GM21737 (cell line): ENCODE results near the gene EHD4.

Source experiments
- ATAC-seq: cut with Tn5 transposase; IDR thresholded peaks from one replicate; pipeline ENCODE4 v1.9.1; 2021; ENCODE audit warnings: mild to moderate bottlenecking, moderate library complexity; ENCODE audit not compliant: unreplicated experiment

Gene EHD4

DNA sequence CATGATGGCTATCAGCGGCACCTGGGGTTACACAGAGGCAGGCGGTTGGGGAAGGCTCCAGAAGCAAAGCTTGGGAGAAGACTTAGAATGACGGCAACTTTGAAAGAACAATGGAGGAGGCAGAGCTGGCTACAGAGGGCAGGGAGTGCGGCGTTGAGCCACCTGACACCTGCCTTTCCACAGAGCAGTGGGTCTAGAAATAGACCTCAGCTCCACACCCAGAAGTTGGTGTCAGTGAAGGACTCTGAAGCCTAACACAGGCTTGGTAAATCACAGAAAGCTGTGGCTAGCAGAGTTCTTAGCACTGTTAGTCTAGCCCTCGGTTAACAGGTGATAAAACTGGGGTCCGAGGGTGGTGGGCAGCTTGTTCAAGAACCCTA lies 23.1 kb upstream of the EHD4 start:
- no peak for ATAC-seq

DNA sequence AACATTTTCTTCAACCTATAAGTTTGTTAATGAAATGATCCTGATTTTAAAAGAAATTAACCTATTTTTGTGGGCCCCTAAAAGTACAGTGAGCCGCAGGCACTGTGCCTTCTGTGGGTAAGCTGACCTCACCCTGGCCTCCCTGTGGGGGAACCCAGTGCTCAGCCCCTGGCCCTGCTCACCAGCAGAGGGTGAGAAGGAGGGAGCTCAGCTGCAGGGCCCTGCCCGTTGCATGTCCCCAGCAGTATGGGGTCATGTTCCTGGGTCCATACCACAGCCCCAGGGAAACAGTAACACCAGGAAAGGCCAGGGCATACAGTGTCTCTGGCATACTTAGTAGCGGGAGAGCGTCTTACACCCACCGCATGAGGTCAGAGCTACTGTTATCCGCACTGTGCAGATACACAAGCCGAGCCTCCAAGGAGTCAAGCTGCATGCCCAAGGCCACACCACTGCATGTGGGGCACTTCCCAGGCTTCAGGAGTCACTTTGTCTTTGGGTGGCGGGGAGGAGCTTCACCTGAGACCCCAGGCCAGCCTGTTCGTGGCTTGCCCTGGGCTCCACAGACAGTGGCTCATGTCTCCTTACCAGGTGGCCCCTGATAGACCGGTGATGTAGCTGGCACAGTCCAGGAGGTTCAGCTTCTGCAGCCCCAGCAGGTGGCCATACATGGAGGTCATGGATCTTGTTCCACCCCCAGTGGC lies 22.6 kb upstream of the EHD4 start:
- ATAC-seq: no peak

DNA sequence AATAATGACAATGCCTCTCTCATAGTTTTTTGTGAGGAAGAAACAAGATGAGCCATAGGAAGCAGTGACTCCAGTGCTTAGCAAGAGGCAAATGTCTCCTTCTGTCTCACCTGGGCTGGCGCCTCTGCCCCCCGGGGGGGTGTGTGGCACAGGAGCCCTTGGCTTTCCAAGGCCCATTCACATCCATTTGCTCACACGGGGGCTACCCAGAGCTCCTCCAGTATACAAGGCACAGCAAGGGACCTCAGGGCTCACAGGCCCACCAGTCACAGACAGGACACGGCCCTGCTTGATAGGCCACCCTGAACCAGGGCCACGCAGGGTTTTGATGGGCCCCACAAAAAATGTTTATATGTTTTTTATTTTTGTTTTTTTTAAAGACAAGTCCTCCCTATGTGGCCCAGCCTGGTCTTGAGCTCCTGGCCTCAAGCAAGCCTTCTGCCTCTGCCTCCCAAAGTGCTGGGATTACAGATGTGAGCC lies 21.9 kb upstream of the EHD4 start:
- no peak for ATAC-seq

DNA sequence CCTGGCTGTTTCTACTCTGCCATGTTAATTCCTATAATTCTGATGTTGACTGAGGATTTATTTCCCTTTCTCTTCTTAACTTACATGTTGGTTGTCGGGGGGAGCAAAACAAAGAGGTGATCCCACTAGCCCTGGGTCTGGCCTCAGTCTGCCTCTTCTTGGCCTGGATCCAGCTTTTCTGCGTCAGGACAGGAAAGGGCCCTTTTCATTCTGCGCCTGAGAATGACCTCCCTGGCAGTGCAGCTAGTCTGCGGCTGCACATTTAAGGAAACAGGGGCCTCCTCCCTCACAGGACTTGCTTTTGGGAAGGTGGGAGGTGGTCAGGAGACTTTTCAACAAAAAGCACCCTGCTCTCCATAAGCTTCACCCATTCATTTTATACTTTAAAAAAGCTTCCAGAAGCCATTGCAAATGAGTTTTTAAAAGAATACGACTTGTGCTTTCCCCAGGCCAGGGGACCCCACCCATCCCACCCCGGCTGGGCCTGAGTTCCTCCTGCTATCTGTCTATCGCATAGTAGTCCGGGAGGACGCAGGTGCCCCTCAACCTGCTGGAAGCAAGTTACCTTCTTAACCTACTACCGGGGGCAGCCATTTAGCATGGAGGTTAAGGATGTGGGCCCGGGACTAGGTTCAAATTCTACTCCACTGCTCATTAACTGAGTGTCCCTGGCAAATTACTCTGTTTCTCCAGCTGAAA lies 21.3 kb upstream of the EHD4 start:
- ATAC-seq: no peak

DNA sequence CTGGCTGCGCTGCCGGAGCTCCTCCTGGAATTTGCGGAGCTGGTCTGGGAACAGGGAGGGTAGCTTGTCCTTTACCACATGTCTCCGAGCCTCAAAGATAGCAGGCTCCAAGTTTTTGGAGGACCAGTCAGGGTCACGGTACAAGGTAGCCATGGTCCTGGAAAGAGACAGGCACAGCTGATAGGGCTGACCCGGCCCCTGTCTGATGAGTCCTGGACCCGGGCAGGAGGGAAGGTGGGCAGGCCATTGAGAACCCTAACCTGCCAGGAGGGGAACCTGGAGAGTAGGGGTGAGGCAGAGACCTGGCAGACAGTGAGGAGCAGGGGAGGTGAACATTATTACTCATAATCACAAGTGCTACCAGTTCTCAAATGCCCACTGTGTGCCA lies 20.4 kb upstream of the EHD4 start:
- ATAC-seq: no peak

DNA sequence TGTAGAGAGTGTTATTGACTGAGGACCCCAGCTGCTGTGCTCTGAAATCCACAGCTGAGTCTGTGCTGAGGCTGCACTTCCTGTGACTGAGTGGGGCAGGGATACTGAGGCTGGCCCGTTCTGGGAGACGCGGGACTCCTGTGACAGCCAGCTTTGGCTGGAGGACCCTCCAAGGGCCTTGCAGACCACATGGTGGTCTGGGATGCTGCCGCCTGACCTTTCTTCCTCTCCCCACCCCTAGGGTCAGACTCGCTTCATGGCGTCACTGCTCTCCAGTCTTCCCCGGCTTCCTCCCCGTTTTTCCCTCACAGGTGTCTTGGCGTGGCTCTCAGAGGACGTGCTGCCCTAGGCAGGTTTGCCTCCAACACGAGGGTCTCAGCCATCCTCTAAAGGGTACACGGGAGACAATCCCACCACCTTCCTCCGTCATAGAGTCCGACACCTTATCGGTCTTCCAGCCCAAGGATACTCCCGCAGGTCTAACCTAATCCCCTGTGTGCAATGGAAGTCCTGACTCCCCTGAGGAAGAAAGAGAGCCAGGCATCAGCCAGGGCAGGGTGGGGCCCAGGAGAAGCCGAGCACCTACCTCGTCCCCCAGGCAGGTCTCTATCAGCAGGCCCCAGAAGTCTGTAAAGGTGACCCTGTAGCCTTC lies 19.9 kb upstream of the EHD4 start:
- no peak for ATAC-seq

DNA sequence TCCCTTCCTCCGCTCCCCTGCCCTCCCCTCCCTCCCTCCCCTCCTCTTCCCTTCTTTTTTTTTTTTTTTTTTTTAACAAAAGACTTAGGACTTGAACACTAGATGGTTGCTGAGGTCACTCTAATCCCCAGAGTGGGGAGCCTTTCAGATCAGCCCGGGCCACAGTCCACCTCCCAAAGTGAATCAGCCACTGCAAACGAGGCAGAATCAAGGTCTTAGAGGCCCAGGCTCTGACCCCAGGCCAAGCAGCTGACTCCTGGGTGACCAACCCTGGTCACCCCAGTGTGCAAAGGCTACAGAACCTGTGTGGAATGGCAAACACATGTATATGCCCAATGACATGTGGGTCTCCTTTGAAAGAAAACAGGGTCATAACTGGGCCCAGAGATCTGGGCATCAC lies 18.3 kb upstream of the EHD4 start:
- no peak for ATAC-seq

DNA sequence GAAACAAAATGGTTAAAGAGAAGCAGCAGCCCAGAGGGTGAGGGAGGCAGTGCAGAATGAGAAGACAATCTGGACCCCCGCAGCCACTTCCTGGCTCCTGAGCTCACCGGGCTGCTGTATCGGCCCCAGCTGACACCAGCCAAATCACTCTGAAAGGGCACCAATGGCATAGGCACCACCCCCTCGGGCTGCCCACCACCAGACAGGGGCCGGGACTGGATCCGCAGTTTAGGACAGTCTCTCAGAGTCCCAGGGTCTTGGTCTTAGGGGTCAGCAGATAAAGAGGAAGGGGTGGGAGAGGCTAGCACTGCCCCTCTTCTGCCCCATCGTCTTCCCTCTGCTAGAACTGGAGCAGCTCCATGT lies 17.9 kb upstream of the EHD4 start:
- ATAC-seq: no peak

DNA sequence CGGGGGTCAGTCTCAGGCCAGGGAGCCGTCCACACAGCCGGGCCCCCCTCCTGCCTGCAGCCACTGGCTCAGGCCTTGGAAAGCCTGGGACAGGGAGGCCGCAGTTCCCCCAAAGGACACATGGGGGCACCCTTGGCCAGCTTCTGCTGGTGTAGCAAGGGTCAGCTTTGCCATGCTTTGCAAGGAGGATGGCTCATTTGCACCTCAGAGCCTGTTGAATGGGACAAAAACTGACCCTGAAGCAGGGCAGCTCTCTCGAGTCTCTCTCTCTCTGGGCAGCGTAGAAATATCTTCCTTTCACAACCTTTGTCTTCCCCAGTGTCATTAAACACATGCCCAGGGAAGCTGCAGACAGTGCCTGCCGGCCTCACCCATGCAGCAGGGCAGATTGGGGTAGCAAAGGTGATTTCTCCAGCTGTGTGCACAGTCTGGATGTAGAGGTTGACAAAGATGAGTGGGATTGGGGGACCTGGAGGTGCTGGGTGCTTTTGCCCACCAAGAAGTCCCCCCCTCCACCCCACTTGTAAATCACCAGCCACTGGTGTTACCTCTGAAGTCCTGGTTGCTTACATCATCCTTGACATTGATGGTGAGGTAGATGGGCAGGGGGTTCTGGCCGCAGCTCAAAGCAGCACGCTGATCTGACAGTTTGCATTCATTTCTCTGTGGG lies 17.4 kb upstream of the EHD4 start:
- no peak for ATAC-seq

DNA sequence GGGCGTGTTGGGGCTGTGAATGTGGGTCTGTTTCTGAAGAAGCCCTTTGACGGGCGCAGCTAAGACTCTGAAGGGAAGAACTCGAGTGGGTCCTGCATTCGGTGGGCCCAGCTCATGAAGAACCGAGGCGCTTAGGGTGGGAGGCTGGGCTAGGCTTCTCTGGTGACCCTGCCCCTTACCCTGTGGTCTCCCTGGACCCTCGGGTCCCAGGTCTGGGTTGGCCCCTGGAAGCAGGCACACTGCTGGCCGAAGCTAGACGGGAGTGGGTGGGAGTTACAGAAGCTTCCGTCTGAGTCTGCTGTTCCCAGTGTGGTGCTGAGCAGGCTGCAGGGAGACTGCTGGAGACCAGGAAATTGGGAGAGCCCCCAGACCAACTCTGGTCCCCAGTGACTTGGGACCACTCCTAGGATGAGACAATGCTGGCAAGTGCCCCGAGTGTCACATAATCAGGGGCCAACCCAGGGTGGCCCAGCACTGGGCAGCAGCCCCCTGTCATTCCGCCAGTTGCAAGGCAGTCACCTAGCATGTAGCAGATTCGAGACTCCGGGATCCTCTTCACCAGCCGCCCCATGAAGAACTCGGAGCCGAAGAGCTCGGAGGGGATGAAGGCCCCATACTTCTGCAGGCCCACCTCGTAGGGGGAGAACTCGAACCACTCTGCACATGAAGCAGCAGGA lies 16.7 kb upstream of the EHD4 start:
- ATAC-seq: no peak

DNA sequence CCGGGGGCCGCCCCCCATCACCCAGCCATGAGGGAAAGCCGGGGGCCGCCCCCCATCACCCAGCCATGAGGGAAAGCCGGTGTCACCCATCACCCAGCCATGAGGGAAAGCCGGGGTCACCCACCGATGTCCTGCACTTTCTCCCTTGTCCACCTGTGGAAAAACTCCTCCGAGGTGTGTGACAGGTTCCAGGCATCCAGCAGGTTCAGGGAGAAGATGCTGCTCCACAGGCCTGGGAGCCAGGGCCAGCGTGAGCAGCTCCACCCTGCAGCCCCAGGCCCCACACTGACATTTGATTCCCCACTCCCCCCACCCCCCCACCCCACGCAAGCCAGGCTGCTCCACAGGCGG lies 15.5 kb upstream of the EHD4 start:
- no peak for ATAC-seq

DNA sequence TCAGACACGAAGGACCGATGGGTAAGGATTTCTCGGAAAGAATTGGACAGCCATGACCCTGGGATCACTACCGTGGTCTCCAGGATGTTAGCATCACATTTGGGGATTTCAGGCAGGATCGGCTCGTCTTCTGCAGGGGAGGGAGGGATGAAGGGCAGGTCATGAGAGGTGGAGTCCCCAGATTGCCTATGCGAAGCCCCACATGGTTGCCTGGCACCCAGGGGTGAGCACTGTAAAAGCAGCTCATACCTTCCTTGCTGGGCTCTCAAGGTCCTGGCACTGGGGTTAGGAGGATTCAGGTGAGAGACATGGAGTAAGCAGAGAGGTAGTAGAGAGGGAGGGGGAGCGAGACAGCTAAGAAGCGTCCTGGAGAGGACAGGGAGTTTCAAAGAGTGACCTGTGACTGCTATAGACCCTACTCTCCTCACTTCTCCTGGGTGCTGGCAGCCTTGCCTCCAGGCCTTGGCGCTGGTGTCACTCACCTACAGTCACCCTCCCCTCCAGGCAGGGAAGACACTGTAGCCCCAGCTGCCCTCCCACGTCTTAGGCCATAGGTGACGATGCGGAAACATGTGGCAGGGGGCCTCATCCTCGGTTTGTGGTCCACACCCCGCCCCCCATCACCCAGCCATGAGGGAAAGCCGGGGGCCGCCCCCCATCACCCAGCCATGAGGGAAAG lies 15.0 kb upstream of the EHD4 start:
- ATAC-seq: no peak

DNA sequence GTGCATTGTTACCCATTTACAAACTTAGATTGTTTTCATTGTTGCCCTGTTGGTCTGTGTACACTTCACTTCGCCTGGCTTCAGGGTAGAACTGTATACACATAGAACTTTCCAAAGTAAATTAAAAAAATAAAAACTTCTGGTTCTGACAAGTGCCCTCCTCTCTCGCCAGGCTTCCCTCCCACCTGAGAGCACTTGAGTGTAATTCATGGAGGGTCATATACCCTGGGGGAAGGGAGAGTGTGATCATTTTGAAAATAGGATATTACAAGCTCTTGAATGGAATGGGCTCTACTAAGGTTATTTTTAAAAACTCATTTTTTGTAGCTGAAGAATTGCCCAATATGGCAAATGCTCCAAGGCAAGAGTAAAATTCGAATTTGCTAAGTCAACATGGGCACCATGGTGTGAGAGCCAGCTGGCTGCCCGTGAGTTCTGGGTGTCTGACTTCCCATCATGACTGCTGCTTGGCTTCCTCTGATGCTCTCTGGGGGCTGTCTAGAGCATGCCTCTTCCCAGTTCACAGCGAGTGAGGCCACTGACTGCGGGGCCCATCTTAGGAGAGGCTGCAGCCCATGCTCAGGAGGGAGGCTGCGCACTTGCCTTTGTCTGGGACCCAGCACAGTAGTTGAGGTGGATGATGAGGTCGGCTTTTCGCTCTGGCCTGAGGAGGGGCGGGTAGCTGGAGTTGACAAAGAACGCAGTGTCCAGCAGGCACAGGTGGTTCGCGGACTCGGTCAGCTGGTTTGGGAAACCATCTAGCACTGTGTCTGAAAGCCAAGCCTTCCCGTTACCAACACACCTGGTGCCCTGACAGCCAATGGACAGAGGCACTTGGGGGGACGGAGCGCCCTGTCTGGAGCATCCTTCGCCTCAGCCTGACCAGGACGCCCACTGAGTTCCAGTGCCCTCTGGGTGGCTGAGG lies 13.1 kb upstream of the EHD4 start:
- no peak for ATAC-seq

DNA sequence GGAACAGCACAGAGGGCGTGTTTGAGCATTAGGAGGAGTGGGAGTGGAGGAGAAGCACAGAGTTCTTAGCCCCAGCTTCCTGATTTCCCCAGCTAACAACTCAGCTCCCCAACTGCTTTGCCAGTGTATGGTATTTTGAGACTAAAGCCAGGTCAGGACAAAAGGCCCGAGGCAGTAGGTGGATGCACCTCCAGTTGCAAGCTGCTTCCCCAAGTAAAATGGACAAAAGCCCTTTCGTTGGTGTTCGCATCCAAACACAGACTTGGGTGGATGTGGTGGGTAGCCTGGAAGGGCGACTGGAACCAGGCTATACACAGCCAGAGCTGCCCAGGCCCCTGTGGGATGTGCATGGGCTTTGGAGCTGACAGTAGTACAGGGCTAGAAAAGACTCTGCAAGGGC lies 12.3 kb upstream of the EHD4 start:
- ATAC-seq: no peak

DNA sequence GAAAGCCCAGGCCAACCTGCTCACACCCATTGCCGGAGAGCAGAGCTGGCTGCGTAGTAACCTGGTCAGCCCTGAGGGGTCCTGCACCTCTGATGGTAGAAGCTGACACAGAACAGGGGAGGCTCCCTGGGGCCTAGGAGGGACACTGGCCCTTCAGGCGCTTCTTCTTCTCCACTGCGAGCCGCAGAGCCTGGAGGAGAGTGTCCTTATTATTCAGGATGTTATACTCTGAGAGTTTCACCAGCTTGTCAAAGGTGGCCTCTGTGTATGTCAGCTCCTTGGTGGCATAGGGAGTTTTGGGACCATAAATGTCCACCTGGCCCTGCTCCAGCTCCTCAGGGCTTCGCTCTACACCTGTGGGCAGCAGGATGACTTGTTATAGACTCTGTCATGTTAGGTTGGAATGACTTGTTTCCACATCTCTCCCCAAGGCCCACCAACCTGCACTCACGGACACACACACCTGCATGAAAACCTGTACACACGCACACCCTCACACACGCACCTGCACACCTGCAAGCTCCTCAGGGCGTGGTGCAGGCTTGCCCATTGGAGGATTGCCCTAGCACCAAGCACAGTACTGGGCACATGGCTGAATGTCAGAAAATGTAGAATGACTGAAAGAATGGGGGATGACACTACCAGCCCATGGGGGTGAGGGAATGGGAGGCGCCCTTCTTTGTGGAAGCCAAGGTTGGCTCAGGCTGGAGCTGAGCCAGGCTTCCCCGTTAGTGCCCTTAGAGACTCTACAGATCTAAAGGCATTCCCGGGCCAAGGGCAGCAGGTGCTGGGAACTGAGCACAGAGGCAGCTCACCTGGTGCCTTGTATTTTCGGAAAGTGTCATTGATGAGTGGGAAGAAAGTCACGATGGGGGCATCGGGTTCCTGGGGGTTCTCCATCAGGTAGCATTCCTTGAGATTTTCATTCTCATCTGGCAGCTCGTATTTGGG lies 11.5 kb upstream of the EHD4 start:
- ATAC-seq: no peak

DNA sequence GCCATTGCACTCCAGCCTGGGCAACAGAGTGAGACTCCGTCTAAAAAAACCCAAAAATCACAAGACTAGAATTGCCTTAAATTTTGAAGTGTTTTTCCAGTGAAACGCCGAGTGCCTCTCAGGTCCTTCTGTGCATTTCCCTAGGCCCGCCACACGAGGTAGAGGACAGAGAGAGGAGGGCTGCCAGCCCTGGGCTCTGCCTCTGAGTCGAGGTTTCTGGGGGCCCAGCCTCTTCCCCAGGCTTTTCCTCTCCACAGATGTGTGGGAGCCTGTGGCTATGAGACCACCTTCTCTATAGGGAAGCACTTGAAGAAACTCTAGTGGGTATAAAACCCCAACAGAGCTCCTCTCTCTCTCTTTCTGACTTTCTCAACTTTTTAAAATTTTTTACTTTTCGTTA lies 10.9 kb upstream of the EHD4 start:
- no peak for ATAC-seq

DNA sequence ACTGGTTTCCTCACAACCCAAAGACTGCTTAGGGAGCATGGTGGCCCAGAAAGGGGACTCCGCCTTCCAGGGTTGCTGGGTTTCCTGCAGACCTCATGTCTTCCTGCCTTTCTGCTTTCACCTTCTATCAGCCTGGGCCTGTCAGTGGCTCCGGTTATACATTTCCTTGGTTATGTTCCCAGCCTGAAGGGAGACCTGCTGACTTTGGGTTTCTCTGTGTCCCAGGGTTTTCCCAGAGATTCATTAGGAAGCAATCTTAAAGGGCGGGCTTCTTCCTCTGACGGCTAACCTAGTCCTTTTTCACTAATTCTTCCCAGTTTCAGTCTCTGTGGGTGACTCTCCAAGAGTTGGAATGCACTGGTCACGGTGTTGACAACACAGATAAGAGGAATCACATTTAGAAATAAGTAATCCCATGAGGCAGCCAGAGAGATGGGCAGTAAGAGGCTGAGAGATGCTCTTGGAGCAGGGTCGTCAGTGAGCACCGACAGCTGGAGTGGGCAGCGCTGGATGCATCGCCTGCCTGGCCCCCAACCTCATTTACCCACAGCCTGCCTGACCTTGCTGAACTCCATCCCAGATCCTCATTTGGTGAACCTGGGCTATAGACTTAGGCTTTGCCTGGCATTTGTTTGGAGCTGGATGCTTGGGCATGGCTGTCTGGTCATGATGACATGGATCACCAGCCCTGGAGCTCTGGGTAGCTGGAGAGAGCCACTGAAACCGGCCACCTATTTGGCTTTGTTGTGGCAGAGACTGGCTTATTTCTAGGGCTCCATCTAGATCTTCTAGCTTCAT lies 10.0 kb upstream of the EHD4 start:
- no peak for ATAC-seq
